LNCaP clone FGC (cell line): ENCODE measurements around the gene HSDL1.
A peak's percentile ranks its signal among the peaks of the same experiment; 100 is the strongest.

Experiments
- DNase-seq: peaks from one replicate; pipeline ENCODE4 v3.0.0-alpha.2; 2011; ENCODE audit warnings: low read depth
- H3K4me3 ChIP-seq: 2 replicates; pipeline ENCODE4 v1.5.1; 2011; ENCODE audit warnings: mild to moderate bottlenecking, low read depth, low read length, control low read depth
- CTCF ChIP-seq: IDR thresholded peaks from 2 replicates; pipeline ENCODE4 v1.5.1; 2012; ENCODE audit warnings: mild to moderate bottlenecking; ENCODE audit not compliant: control insufficient read depth, insufficient read depth; ENCODE audit errors: extremely low read depth

Gene HSDL1

GRCh38 chr16:84184775-84185174, 39.8 kb upstream of the HSDL1 start:
- no peak overlapping the region for H3K4me3 ChIP-seq
- DNase-seq = no peak
- no peak for TF ChIP-seq CTCF

- no peak for DNase-seq
- no peak overlapping the region for H3K4me3 ChIP-seq
- TF ChIP-seq CTCF = peak; percentile 65
These were observed 39.1 kb upstream of the HSDL1 start for GRCh38 chr16:84183911-84184591.

GRCh38 chr16:84183572-84183875, 38.5 kb upstream of the HSDL1 start:
- no peak for DNase-seq
- TF ChIP-seq CTCF = no peak
- no peak overlapping the region for H3K4me3 ChIP-seq

- no peak for TF ChIP-seq CTCF
- DNase-seq = no peak
- no peak overlapping the region for H3K4me3 ChIP-seq
These were observed 37.9 kb upstream of the HSDL1 start for GRCh38 chr16:84182680-84183571.

GRCh38 chr16:84182104-84182503, 37.1 kb upstream of the HSDL1 start:
- no peak for TF ChIP-seq CTCF
- DNase-seq = no peak
- no peak overlapping the region for H3K4me3 ChIP-seq

- no peak for DNase-seq
- no peak for TF ChIP-seq CTCF
- H3K4me3 ChIP-seq = no peak overlapping the region
These were observed 36.4 kb upstream of the HSDL1 start for GRCh38 chr16:84181144-84181915.
